WTC11 (cell line): ENCODE measurements around the gene TSPAN17.

Experiments used
- ATF1 ChIP-seq: sonication (generic); formaldehyde crosslinking; IDR thresholded peaks from 2 replicates; pipeline ENCODE4 v1.8.1; 2023; ENCODE audit warnings: mild to moderate bottlenecking, moderate library complexity, missing genetic modification reagents
- CREB1 ChIP-seq: sonication (generic); formaldehyde crosslinking; IDR thresholded peaks from 2 replicates; pipeline ENCODE4 v1.8.0; 2023; ENCODE audit warnings: mild to moderate bottlenecking, missing genetic modification reagents
- CTCF ChIP-seq: fragments of 200-600 bp; IDR thresholded peaks from 2 replicates; pipeline ENCODE4 v1.8.0; 2022; ENCODE audit warnings: antibody characterized with exemption
- E2F4 ChIP-seq: sonication (generic); formaldehyde crosslinking; IDR thresholded peaks from 2 replicates; pipeline ENCODE4 v1.8.1; 2022; ENCODE audit warnings: low read depth, mild to moderate bottlenecking, moderate library complexity, missing genetic modification reagents, borderline replicate concordance
- E2F5 ChIP-seq: sonication (generic); formaldehyde crosslinking; IDR thresholded peaks from 2 replicates; pipeline ENCODE4 v1.8.1; 2022; ENCODE audit warnings: mild to moderate bottlenecking, moderate library complexity, missing genetic modification reagents
- MAX ChIP-seq: sonication (generic); formaldehyde crosslinking; IDR thresholded peaks from 2 replicates; pipeline ENCODE4 v1.8.0; 2022; ENCODE audit warnings: mild to moderate bottlenecking, missing genetic modification reagents
- PRRX2 ChIP-seq: fragments of 250-450 bp; sonication (Bioruptor Pico); IDR thresholded peaks from 2 replicates; pipeline ENCODE4 v1.8.0; 2021; ENCODE audit warnings: mild to moderate bottlenecking
- SP1 ChIP-seq: sonication (generic); formaldehyde crosslinking; conservative IDR thresholded peaks from 2 replicates; pipeline ENCODE4 v1.8.1; 2022; ENCODE audit warnings: missing genetic modification reagents
- USF1 ChIP-seq: sonication (generic); formaldehyde crosslinking; IDR thresholded peaks from 2 replicates; pipeline ENCODE4 v1.8.0; 2022; ENCODE audit warnings: mild to moderate bottlenecking, missing genetic modification reagents
- USF2 ChIP-seq: sonication (generic); formaldehyde crosslinking; IDR thresholded peaks from 2 replicates; pipeline ENCODE4 v1.8.1; 2023; ENCODE audit warnings: mild to moderate bottlenecking, missing genetic modification reagents, moderate library complexity
- ZNF263 ChIP-seq: sonication (generic); formaldehyde crosslinking; IDR thresholded peaks from 2 replicates; pipeline ENCODE4 v1.8.1; 2022; ENCODE audit warnings: low read depth, mild to moderate bottlenecking, moderate library complexity, missing genetic modification reagents
- ZNF512 ChIP-seq: sonication (generic); formaldehyde crosslinking; IDR thresholded peaks from 2 replicates; pipeline ENCODE4 v1.8.1; 2022; ENCODE audit warnings: missing genetic modification reagents, borderline replicate concordance

- no peak for TF ChIP-seq ZNF512
- TF ChIP-seq ATF1, result no peak
- no peak for TF ChIP-seq CTCF
- TF ChIP-seq PRRX2, result no peak
- no peak for TF ChIP-seq MAX (CRISPR knock-in tag)
- no peak for TF ChIP-seq ZNF263 (CRISPR knock-in tag)
- no peak for TF ChIP-seq USF2
- TF ChIP-seq SP1, result no peak
- no peak for TF ChIP-seq USF1 (CRISPR knock-in tag)
- TF ChIP-seq E2F5, result no peak
- TF ChIP-seq E2F4, result no peak
- TF ChIP-seq CREB1 (CRISPR knock-in tag), result no peak
Observed at GRCh38 chr5:176630681-176631222, 16.5 kb upstream of the TSPAN17 start.
